ENCODE measurements around the gene ATP6V0C.
A peak's percentile ranks its signal among the peaks of the same experiment; 100 is the strongest.
"Not testable (repeated sequence)": the region's sequence is repeated elsewhere in the genome, so short reads cannot be mapped to it uniquely, and the experiment has no call there.

ATP6V0C gene

DNA sequence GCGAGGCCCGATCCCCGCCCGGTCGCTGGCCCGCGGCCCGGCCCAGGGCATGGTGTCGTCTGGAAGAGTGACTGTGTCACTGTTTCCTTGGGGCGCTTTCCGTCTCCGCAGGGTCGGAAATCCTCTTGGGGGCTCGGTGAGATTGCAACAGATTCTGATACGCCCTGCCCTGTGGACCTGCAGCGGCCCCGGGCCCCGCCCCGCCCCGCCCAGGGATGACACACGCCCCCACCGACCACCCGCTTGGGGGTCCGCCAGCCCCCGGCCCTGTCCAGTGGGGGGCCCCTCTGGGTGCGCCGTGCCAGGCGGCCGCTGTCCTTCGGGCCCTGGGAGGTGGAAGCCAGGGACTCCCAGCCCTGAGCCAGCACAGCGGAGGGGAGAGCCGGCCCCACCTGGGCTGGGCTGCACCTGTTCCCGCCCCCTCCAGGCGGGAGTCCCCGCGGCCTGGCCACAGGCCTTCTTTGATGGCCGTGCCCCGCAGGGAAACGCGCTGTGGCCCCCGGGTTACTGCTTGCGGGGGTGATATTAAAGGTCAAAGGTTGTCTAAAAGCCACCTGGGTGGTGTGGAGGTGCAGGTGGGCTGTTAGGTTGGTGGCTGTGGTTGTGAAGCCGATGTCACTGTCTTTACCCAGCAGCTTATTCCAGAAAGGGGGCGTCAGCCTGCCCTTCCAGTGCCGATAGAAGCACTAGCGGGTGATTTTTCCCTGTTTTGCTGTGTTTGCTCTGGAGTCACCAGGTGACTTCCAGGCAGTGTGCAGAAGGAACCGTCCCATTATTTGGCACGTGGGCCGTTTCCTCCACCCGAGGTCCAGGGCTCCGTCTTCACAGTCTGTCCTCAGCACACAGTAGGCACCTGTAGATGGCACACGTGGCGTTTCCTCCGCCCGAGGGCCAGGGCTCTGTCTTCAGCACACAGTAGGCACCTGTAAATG, 38.1 kb upstream of the ATP6V0C start:
- no peak for DNase-seq

GRCh38 chr16:2476345-2476720, 37.4 kb upstream of the ATP6V0C start:
- DNase-seq, result no peak

DNA sequence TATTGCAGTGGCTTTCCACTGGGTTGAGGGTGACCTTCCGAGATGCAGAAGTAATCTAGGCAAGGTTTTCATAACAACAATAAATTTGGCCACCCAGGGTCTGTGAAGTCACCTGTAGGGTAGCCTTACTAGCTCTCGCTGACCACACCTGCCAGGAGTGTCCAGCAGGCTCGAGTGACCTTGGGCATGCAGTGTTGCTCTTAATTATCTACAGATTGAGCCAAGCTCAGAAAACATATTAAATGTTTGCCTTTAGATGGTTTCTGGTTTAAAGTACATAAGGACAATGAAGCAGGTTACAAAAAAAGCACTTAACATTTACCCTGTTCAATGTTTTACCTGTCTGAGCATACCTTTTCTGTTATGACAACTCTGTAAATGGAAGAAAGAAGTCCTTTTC, 37.0 kb upstream of the ATP6V0C start:
- DNase-seq, result no peak

DNA sequence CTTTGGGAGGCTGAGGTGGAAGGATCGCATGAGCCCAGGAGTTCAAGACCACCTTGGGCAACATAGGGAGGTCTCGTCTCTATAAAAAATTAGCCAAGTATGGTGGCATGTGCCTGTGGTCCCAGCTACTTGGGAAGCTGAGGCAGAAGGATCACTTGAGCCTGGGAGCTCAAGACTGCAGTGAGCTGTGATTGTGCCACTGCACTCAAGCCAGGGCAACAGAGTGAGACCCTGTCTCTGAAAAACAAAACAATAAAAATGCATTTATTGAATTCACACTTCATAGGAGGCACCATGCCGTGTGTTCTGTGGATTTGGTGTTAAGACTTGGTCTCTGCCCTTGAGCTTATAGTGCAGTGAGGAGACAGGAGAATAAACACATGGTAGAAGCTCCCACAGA, 36.4 kb upstream of the ATP6V0C start:
- DNase-seq, result no peak

DNA sequence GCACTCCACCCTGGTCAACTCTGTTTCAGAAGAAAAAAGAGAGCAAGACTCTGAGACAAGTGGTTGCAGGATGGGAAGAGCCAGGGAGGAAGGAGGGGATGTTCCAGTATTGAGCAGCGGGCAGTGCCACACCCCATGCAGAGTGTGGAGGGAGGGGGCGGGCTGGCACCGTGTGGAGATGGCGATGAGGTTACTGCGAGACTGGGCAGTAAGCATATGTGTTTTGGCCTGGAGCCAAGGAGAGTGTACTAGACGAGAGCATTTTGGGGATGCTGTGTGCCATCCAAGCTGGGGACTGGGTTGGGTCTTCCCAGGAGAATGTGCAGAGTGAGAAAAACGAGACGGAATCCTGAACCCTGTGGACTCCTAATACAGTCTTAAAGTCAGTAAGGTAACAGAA, 35.5 kb upstream of the ATP6V0C start:
- DNase-seq, result no peak

DNA sequence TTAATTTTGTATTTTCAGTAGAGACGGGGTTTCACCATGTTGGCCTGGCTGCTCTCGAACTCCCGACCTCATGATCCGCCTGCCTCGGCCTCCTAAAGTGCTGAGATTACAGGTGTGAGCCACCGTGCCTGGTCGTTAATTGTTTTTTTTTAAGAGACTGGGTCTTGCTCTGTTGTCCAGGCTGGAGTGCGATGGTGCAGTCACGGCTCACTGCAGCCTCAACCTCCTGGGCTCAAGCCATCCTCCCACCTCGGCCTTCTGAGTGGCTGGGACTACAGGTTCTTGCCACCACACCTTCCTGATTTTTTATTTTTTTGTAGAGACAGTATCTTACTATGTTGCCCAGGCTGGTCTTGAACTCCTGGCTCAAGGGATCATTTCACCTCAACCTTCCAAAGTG, 33.8 kb upstream of the ATP6V0C start:
- DNase-seq, result not testable (repeated sequence)

- no peak for DNase-seq
Measured at GRCh38 chr16:2480948-2481347, 32.8 kb upstream of the ATP6V0C start.

GRCh38 chr16:2481676-2482075, 32.1 kb upstream of the ATP6V0C start:
- DNase-seq, result no peak

DNA sequence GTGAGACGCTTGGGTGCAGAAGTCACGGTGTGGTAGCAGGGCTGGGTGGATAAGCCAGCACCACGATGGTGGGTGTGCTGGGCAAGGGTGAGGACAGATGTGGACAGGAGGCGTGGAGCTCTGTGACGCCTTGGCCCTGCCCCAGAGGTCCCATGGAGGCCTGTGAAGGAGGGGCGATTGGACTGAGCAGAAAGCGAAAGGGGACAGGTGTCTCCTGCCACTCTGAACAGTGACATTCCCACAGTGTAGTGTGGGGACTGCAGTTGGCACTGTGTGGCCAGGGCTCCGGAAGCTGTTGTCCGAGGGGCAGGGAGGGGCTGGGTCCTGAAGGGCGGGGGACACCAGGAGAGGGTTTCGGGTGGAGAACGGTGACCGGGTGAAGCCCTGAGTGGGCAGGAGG, 31.5 kb upstream of the ATP6V0C start:
- no peak for DNase-seq

DNA sequence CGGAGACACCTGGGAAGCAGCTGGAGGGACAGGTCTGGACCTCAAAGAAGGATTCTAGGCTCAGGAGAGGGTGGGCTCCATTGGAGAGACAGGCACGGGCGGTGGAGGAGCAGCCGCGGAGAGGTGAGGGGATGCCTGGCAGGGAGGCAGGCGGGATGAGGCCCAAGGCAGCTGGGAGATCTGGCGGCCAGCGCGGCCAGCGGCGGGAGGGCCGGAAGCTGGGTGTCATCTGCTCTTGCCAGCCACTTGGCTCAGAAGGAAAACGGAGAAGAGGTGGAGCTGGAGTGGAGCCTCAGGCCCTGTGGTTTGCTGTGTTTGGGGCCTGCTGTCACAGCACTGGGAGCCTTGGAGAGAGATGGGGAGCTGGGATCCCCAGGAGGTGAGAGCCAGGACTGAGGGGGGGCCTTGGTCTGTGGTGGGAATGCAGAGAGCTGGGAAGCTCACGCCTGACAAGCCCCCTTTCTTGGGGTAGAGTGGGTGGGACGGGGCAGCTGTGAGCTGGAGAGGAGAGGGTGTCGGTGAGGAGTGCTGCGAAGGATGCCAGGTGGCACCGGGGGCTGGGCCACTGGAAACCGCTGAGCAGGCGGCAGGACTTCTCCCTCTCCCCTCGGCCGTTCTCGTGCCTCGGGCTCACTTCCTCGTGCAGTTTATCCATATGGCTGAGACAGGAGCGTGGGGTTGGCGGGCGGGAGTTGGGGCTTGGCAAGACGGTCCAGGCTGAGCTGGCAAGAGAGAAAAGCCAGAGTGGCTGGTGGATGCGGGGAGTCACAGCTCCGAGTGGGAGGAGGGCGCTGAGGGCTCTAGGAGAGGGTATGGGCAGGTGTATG, 30.8 kb upstream of the ATP6V0C start:
- peak; percentile 77 to 79 for DNase-seq

- no peak for DNase-seq
Measured at GRCh38 chr16:2483939-2484897, 29.5 kb upstream of the ATP6V0C start.

DNA sequence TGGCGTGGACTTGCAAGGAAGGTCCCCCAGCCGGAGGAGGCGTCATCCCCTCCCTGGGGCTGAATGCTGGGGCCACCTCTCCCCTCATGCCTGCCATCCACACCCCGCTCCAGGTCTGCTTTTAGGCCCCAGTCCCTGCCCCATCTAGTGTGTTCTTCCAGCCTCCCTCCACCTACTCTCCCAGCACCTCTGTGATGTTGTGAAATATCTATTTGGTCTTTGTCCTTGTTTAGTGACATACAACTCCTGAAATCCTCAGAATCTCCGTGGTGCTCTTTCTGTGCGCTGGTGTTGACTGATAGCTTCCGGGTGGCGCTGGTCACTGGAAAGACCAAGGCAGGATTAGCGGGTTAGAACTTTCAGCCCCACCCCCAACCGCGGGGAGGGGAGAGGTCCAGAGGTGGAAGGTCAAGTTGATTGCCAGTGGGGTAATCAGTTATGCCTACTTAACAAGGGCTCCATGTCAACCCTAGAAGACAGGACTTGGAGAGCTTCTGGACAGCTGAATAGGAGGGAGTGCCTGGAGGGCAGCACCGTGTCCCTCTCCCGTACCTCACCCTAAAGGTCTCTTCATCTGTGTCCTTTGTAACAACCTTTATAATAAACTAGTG, 28.7 kb upstream of the ATP6V0C start:
- DNase-seq, result no peak

DNA sequence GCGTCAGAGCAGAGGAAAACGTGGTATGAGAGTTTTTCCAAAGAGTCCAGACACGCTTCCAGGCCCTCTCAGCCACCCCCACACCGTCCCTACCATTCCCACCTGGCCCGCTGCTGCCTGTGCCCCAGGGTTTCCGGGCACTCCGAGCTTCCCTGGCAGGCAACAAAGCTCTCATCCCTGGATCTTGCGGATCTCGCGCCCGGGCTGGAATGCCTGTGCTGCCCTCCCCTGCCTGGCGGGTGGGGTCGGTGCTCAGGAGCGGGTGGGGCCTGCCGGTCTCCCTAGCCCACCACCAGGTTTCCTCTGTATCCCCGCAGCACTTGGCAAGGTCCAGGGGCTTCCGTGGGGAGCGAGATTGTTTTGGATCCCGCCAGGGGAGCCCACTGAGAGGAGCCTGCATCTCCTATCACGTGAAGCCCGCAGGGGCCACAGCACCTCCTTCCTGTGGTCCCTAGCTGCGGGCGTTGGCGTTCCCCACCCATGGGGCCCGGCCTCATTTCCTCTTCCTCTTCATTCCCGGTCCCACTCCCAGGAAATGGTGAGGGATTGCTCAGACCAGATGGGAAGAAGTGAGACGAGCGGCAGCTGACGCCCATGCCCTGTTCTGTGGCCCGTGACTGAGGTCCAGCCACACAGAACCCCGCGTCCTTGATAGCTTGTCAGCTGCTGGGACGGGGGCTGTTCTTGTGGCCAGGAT, 27.8 kb upstream of the ATP6V0C start:
- no peak for DNase-seq

DNA sequence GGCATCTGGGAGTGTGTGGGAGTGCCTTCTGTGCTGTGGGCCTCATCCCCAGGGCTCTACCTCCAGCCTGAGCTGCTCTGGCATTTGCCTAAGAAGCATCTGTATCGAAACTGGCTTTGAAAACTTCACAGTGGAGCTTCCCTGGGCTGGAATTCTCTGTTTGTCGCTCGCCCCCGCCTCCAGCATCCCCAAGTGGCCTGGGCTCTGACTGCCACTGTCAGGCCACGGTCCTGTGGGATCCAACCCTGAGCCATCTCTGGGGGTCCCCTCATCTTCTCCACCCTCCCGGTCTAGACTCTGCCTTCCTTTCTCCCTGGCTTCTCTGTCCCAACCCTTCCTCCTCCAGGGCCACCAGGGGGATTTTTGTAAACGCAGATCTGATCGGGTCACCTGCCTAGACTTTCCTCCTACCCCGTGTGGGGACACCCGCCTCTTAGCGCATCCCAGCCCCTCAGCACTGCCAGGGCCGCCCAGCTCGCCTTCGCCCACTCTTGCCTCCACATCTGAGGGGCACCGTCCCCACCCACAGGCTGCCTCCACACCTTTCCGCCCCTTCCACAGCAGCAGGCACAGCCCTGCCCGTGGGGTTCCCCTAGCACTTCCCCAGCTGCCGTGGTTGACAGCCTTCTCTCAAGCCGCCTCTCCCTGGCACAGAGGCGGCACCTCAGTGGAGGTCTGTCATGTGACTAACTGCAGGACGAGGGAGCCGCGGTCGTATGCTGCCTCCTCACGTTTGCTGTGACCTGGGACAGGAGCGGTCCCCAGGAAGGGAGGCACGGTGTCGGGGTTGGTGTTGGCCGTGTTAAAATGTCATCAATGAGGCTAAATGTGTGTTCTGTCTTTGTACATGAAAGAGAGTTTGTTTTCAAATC, 26.9 kb upstream of the ATP6V0C start:
- DNase-seq, result peak; percentile 53 to 73

- DNase-seq, result no peak
Measured at GRCh38 chr16:2487517-2487842, 26.3 kb upstream of the ATP6V0C start.

DNA sequence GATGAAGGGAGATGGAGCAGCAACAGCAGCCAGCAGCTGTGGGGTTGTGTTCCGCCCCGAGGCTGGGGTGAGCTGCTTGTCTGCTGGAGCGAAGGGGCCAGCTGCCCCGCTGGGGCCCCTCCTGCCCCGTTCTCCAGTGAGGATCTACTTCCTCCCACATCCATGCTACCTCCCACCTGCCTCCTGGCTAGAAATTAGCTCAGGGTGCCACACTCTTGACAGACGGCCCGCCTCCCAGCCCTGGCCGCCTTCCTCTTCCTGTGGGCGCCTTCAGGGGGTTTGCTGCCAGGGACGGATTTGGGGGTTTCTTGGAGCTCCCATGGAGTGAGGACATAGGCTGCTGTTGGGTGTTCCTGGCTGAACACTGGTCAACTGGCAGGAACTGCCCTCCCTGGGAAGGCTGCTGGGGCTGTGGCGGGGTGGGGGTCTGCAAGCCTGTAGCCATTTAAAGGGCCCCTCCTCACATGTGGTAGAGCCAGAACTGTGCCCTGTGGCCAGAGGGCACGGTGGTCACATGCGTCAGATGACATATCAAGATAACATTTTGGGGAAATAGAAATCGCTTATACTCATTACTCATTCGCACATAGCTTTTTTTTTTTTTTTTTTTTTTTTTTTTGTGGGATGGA, 25.7 kb upstream of the ATP6V0C start:
- no peak for DNase-seq

- DNase-seq, result no peak
Measured at GRCh38 chr16:2489581-2489980, 24.2 kb upstream of the ATP6V0C start.

- DNase-seq, result peak; percentile 94
Measured at GRCh38 chr16:2490190-2491105, 23.3 kb upstream of the ATP6V0C start.

DNA sequence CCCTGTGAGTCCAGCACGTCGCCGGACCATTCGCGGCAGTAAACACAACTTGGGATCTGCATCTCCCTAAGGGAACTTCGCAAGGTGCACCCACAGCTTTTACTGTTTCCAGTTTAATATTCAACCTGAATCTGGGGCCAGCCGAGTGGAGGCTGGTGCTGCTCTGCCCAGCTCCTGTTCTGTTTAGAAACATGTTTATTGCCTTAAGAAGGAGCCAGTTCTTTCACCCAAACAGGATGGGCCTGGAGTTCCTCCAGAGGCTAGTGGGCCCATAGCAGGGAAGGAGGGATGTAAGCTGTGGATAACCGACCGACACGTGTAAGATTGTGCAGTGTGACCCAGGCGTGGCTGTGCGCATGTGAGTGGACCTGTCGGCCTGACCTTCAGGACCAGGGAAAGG, 21.5 kb upstream of the ATP6V0C start:
- DNase-seq, result no peak
